Activated CD4-positive, alpha-beta memory T cell treated with anti-CD3 and anti-CD28 coated beads for 36 hours (primary cell): Measurements from ENCODE around the gene HMOX1. TPM values are rescaled to one million over a fixed set of nuclear protein-coding genes. Genes with fewer than 3 reads are reported as not detected.
"Not testable (repeated sequence)": the region's sequence is repeated elsewhere in the genome, so short reads cannot be mapped to it uniquely, and the experiment has no call there.

Experiments used
- CTCF ChIA-PET: fragments of 350-600 bp; sonication (Branson Sonifier 250); formaldehyde crosslinking; loops from one replicate; lab custom pipeline; 2021; ENCODE audit warnings: antibody characterized with exemption, inconsistent platforms; lab: Charles Lee
- POLR2A ChIA-PET: fragments of 350-600 bp; sonication (Branson Sonifier 250); formaldehyde crosslinking; loops from one replicate; lab custom pipeline; 2021; ENCODE audit warnings: antibody characterized with exemption; lab: Charles Lee
- DNase-seq: peaks from one replicate; pipeline ENCODE4 v3.0.0-alpha.2; 2020
- H3K27ac Mint-ChIP-seq: one replicate; pipeline ENCODE4 v1.8.0; 2021; ENCODE audit warnings: mixed read lengths
- H3K27me3 Mint-ChIP-seq: one replicate; pipeline ENCODE4 v1.8.0; 2021; ENCODE audit warnings: mixed read lengths
- H3K36me3 Mint-ChIP-seq: one replicate; pipeline ENCODE4 v1.8.0; 2021; ENCODE audit warnings: mixed read lengths
- H3K4me1 Mint-ChIP-seq: one replicate; pipeline ENCODE4 v1.8.0; 2021; ENCODE audit warnings: low read depth, mixed read lengths
- H3K4me3 Mint-ChIP-seq: one replicate; pipeline ENCODE4 v1.8.0; 2021; ENCODE audit warnings: mild to moderate bottlenecking, mixed read lengths
- H3K9me3 Mint-ChIP-seq: one replicate; pipeline ENCODE4 v1.8.0; 2021; ENCODE audit warnings: mixed read lengths
- intact Hi-C: fragments of 100-400 bp; cut with micrococcal nuclease; formaldehyde crosslinking; loops from one replicate; pipeline ENCODE4 v1.15.1; 2023
- total RNA-seq, 2 experiments: library from RNA; stranded (reverse); gene quantifications; one replicate each; pipeline ENCODE4 v1.2.3, GENCODE V29; 2021

Gene HMOX1
- total RNA-seq, 2 experiments from 2014 or later: 2.7 to 2.8 TPM

- Mint-ChIP-seq H3K9me3 (no peaks in the 10 kb centered on the region), H3K27ac (no peak overlapping the region), H3K4me1 (no peaks in the 10 kb centered on the region), H3K36me3 (peaks cover 54% of the 10 kb centered on the region), H3K27me3 (no peaks in the 10 kb centered on the region), H3K4me3 (no peak overlapping the region)
- ChIA-PET POLR2A (interaction anchor here (1.1 kb wide), 1 partner anchor 18 kb away, joined by 3 read pairs; no protein-coding TSS in a partner anchor), CTCF (no interaction called here)
- intact Hi-C loops: no loop called here
- no peak for DNase-seq
Observed at GRCh38 chr22:35425971-35426800, 45.3 kb downstream of the HMOX1 start.

GRCh38 chr22:35426801-35427140 lies 45.9 kb downstream of the HMOX1 start:
- H3K27me3 Mint-ChIP-seq: no peaks in the 10 kb centered on the region
- POLR2A ChIA-PET: interaction anchor here (1.1 kb wide), 1 partner anchor 19 kb away, joined by 3 read pairs; no protein-coding TSS in a partner anchor
- H3K36me3 Mint-ChIP-seq: peaks cover 54% of the 10 kb centered on the region
- intact Hi-C loops: no loop called here
- CTCF ChIA-PET: interaction anchor here (0.7 kb wide), 1 partner anchor 94 kb away, joined by 5 read pairs; no protein-coding TSS in a partner anchor
- no peak overlapping the region for H3K27ac Mint-ChIP-seq
- H3K9me3 Mint-ChIP-seq: peaks cover under 1% of the 10 kb centered on the region
- H3K4me3 Mint-ChIP-seq: no peak overlapping the region
- H3K4me1 Mint-ChIP-seq: no peaks in the 10 kb centered on the region
- no peak for DNase-seq

- H3K36me3 Mint-ChIP-seq: peaks cover 52% of the 10 kb centered on the region
- peak; percentile 71 for DNase-seq
- peaks cover 13% of the 10 kb centered on the region for H3K9me3 Mint-ChIP-seq
- intact Hi-C loops: loop anchor here (2.0 kb wide), 1 partner anchor 152 kb away; no protein-coding TSS in a partner anchor
- H3K4me3 Mint-ChIP-seq: no peak overlapping the region
- no peaks in the 10 kb centered on the region for H3K27me3 Mint-ChIP-seq
- no peaks in the 10 kb centered on the region for H3K4me1 Mint-ChIP-seq
- CTCF ChIA-PET: interaction anchor here (0.6 to 3.7 kb wide), 28 partner anchors 11 to 693 kb away, joined by 3 to 41 read pairs (median 4); partner anchors contain the start of gene RASD2
- H3K27ac Mint-ChIP-seq: no peak overlapping the region
- POLR2A ChIA-PET: interaction anchor here (1.1 kb wide), 1 partner anchor 167 kb away, joined by 4 read pairs; no protein-coding TSS in a partner anchor
Observed at GRCh38 chr22:35430897-35431322, 50.0 kb downstream of the HMOX1 start.

- DNase-seq: no peak
- Mint-ChIP-seq H3K4me1 (no peaks in the 10 kb centered on the region), H3K27me3 (no peaks in the 10 kb centered on the region), H3K9me3 (peaks cover 13% of the 10 kb centered on the region), H3K27ac (no peak overlapping the region), H3K4me3 (no peak overlapping the region), H3K36me3 (peaks cover 55% of the 10 kb centered on the region)
- POLR2A ChIA-PET: no interaction called here
- intact Hi-C loops: loop anchor here (2.0 kb wide), 1 partner anchor 151 kb away; no protein-coding TSS in a partner anchor
- CTCF ChIA-PET: interaction anchor here (0.6 to 3.7 kb wide), 13 partner anchors 13 to 189 kb away, joined by 3 to 41 read pairs (median 6); partner anchors contain the start of gene RASD2
Observed at GRCh38 chr22:35431483-35432227, 50.8 kb downstream of the HMOX1 start.

GRCh38 chr22:35432228-35432905 lies 51.5 kb downstream of the HMOX1 start:
- no peak overlapping the region for H3K27ac Mint-ChIP-seq
- POLR2A ChIA-PET: no interaction called here
- H3K9me3 Mint-ChIP-seq: peaks cover 13% of the 10 kb centered on the region
- no peaks in the 10 kb centered on the region for H3K27me3 Mint-ChIP-seq
- DNase-seq: no peak
- H3K36me3 Mint-ChIP-seq: peaks cover 55% of the 10 kb centered on the region
- intact Hi-C loops: no loop called here
- no peak overlapping the region for H3K4me3 Mint-ChIP-seq
- CTCF ChIA-PET: interaction anchor here (3.7 kb wide), 1 partner anchor 151 kb away, joined by 41 read pairs; no protein-coding TSS in a partner anchor
- no peaks in the 10 kb centered on the region for H3K4me1 Mint-ChIP-seq

- Mint-ChIP-seq H3K4me3 (no peak overlapping the region), H3K27me3 (no peaks in the 10 kb centered on the region), H3K27ac (no peak overlapping the region), H3K9me3 (peaks cover 13% of the 10 kb centered on the region), H3K36me3 (peaks cover 72% of the 10 kb centered on the region), H3K4me1 (no peaks in the 10 kb centered on the region)
- no peak for DNase-seq
- intact Hi-C loops: no loop called here
- CTCF ChIA-PET: interaction anchor here (0.7 to 0.8 kb wide), 2 partner anchors 94 to 631 kb away, joined by 3 read pairs; no protein-coding TSS in a partner anchor
- POLR2A ChIA-PET: no interaction called here
Observed at GRCh38 chr22:35434061-35434710, 53.3 kb downstream of the HMOX1 start.

- DNase-seq: no peak
- POLR2A ChIA-PET: no interaction called here
- peaks cover 13% of the 10 kb centered on the region for H3K9me3 Mint-ChIP-seq
- peaks cover 66% of the 10 kb centered on the region for H3K36me3 Mint-ChIP-seq
- intact Hi-C loops: no loop called here
- H3K4me1 Mint-ChIP-seq: no peaks in the 10 kb centered on the region
- no peak overlapping the region for H3K4me3 Mint-ChIP-seq
- CTCF ChIA-PET: interaction anchor here (0.6 kb wide), 1 partner anchor 58 kb away, joined by 3 read pairs; no protein-coding TSS in a partner anchor
- H3K27me3 Mint-ChIP-seq: no peaks in the 10 kb centered on the region
- no peak overlapping the region for H3K27ac Mint-ChIP-seq
Observed at GRCh38 chr22:35435201-35435740, 54.4 kb downstream of the HMOX1 start.

GRCh38 chr22:35436421-35436820 lies 55.5 kb downstream of the HMOX1 start:
- POLR2A ChIA-PET: no interaction called here
- CTCF ChIA-PET: no interaction called here
- no peaks in the 10 kb centered on the region for H3K27me3 Mint-ChIP-seq
- H3K4me1 Mint-ChIP-seq: no peaks in the 10 kb centered on the region
- intact Hi-C loops: no loop called here
- no peak overlapping the region for H3K4me3 Mint-ChIP-seq
- H3K9me3 Mint-ChIP-seq: peaks cover 13% of the 10 kb centered on the region
- no peak overlapping the region for H3K27ac Mint-ChIP-seq
- no peak for DNase-seq
- peaks cover 61% of the 10 kb centered on the region for H3K36me3 Mint-ChIP-seq

- Mint-ChIP-seq H3K9me3 (peaks cover 9% of the 10 kb centered on the region), H3K4me3 (no peak overlapping the region), H3K27ac (no peak overlapping the region), H3K36me3 (peaks cover 54% of the 10 kb centered on the region), H3K27me3 (no peaks in the 10 kb centered on the region), H3K4me1 (no peaks in the 10 kb centered on the region)
- POLR2A ChIA-PET: no interaction called here
- CTCF ChIA-PET: no interaction called here
- intact Hi-C loops: no loop called here
- DNase-seq: peak; percentile 26
Observed at GRCh38 chr22:35437049-35437448, 56.2 kb downstream of the HMOX1 start.

- CTCF ChIA-PET, POLR2A ChIA-PET, intact Hi-C loops: not testable (repeated sequence)
Observed at GRCh38 chr22:35438673-35439364, 57.9 kb downstream of the HMOX1 start.

GRCh38 chr22:35439365-35439717 lies 58.4 kb downstream of the HMOX1 start:
- no peak overlapping the region for H3K4me3 Mint-ChIP-seq
- POLR2A ChIA-PET: no interaction called here
- H3K9me3 Mint-ChIP-seq: no peaks in the 10 kb centered on the region
- H3K27ac Mint-ChIP-seq: no peak overlapping the region
- H3K4me1 Mint-ChIP-seq: no peaks in the 10 kb centered on the region
- intact Hi-C loops: no loop called here
- H3K27me3 Mint-ChIP-seq: no peaks in the 10 kb centered on the region
- peaks cover 34% of the 10 kb centered on the region for H3K36me3 Mint-ChIP-seq
- DNase-seq: no peak
- CTCF ChIA-PET: no interaction called here

More at GRCh38 chr22:35438673-35439364, 57.9 kb downstream of the HMOX1 start:
- H3K4me1 Mint-ChIP-seq, DNase-seq, H3K4me3 Mint-ChIP-seq, H3K27me3 Mint-ChIP-seq, H3K9me3 Mint-ChIP-seq, H3K27ac Mint-ChIP-seq: not testable (repeated sequence)
- peaks cover 39% of the 10 kb centered on the region for H3K36me3 Mint-ChIP-seq
